Thyroid gland (tissue), 4 donors: ENCODE results near the gene DYNLL1.

Source experiments
- POLR2A ChIP-seq, 2 donors: fragments of 450-650 bp; IDR thresholded peaks; one replicate each; pipeline ENCODE4 v1.6.1; 2017; ENCODE audit warnings: antibody characterized with exemption in 2 of 2, mild to moderate bottlenecking in 2 of 2, moderate library complexity in 1 of 2
- TF ChIP-seq, protein P1 (sequence below), 6 experiments: fragments of 200-600 bp in 3 of 6; fragments of 450-650 bp in 3 of 6; sonication (generic) in 3 of 6; IDR thresholded peaks; one replicate each; pipeline ENCODE4 v1.5.1; 2016 to 2019; ENCODE audit warnings: antibody characterized with exemption in 6 of 6, mild to moderate bottlenecking in 2 of 6, inconsistent platforms in 1 of 6, moderate library complexity in 1 of 6

DNA sequence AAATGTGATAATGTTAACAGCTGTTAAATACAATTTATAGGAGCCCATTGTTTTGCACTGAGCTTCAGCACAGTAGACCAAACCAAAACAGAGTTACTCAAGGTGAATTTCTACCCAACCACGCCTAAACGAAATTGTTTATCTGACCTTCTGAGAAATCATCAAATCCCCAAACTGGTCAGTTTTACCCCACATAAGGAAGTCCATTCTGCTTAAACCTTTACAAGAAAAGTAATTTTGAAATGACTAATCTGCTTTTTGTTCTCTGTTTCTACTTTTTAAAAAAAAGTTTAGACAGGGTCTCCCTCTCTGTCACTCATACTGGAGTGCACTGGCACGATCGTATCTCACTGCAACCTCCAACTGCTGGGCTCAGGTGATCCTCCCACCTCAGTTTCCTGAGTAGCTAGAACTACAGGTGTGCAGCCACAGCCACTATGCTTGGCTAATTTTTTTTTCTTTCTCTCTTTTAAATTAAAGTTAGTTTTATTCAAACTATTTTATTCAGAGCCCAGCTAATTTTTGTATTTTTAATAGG, 36.9 kb downstream of the DYNLL1 start:
- TF ChIP-seq, protein P1, sequence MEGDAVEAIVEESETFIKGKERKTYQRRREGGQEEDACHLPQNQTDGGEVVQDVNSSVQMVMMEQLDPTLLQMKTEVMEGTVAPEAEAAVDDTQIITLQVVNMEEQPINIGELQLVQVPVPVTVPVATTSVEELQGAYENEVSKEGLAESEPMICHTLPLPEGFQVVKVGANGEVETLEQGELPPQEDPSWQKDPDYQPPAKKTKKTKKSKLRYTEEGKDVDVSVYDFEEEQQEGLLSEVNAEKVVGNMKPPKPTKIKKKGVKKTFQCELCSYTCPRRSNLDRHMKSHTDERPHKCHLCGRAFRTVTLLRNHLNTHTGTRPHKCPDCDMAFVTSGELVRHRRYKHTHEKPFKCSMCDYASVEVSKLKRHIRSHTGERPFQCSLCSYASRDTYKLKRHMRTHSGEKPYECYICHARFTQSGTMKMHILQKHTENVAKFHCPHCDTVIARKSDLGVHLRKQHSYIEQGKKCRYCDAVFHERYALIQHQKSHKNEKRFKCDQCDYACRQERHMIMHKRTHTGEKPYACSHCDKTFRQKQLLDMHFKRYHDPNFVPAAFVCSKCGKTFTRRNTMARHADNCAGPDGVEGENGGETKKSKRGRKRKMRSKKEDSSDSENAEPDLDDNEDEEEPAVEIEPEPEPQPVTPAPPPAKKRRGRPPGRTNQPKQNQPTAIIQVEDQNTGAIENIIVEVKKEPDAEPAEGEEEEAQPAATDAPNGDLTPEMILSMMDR (IDR thresholded peaks at IDR 0.05) = no peak
- no peak for TF ChIP-seq POLR2A (IDR thresholded peaks at IDR 0.05)
